ENCODE results near the gene KIAA1755. TPM values are rescaled to one million over a fixed set of nuclear protein-coding genes. Genes with fewer than 3 reads are reported as not detected.

Gene KIAA1755
- total RNA-seq, 2 donors from 2014 or later = 0.78 to 0.99 TPM

GRCh38 chr20:38164069-38164468, 96.5 kb downstream of the KIAA1755 start:
- intact Hi-C loops (cut with DNase I) = no loop called here
- WGBS, 2 donors = 87% methylated on average over 5 of the region's 5 CpGs; no CpG with 5 or more reads in 1 of the 2 donors
- Histone ChIP-seq H3K9me3 (no peaks in the 10 kb centered on the region), H3K36me3 (replicated peaks in 1 of 2; ENCODE audit: insufficient read depth in 1 of 2, low read depth in 2 of 2) (no peaks in the 10 kb centered on the region), H3K27me3 (no peaks in the 10 kb centered on the region), H3K4me3 (no peak overlapping the region), H3K4me1 (peaks cover 13% of the 10 kb centered on the region), H3K27ac (no peak overlapping the region)
- DNase-seq (no peak), ATAC-seq (no peak)
- TF ChIP-seq CTCF (IDR thresholded peaks at IDR 0.05) = no peak
- TF ChIP-seq POLR2A (IDR thresholded peaks at IDR 0.05) = no peak

GRCh38 chr20:38162878-38163875, 97.4 kb downstream of the KIAA1755 start:
- Histone ChIP-seq H3K4me3 (no peak overlapping the region), H3K27ac (no peak overlapping the region), H3K9me3 (no peaks in the 10 kb centered on the region), H3K27me3 (no peaks in the 10 kb centered on the region), H3K4me1 (peaks cover 13% of the 10 kb centered on the region), H3K36me3 (replicated peaks in 1 of 2; ENCODE audit: insufficient read depth in 1 of 2, low read depth in 2 of 2) (no peaks in the 10 kb centered on the region)
- 71 to 72% methylated on average over 14 to 15 of the region's 15 CpGs for WGBS, 2 donors
- no peak for ATAC-seq
- no peak for DNase-seq
- intact Hi-C loops (cut with DNase I) = no loop called here
- TF ChIP-seq CTCF (IDR thresholded peaks at IDR 0.05) (no peak), POLR2A (IDR thresholded peaks at IDR 0.05) (no peak)

- Histone ChIP-seq H3K4me3 (no peak overlapping the region), H3K9me3 (no peaks in the 10 kb centered on the region), H3K27me3 (no peaks in the 10 kb centered on the region), H3K27ac (no peak overlapping the region), H3K36me3 (replicated peaks in 1 of 2; ENCODE audit: insufficient read depth in 1 of 2, low read depth in 2 of 2) (no peaks in the 10 kb centered on the region), H3K4me1 (peaks cover 13% of the 10 kb centered on the region)
- DNase-seq = no peak
- TF ChIP-seq POLR2A (IDR thresholded peaks at IDR 0.05) (no peak), CTCF (IDR thresholded peaks at IDR 0.05) (no peak)
- WGBS, 2 donors = 43 to 44% methylated on average over 2 of the region's 2 CpGs
- ATAC-seq = no peak
- intact Hi-C loops (cut with DNase I) = no loop called here
Measured at GRCh38 chr20:38162149-38162548, 98.4 kb downstream of the KIAA1755 start.

GRCh38 chr20:38161412-38161774, 99.1 kb downstream of the KIAA1755 start:
- DNase-seq = no peak
- Histone ChIP-seq H3K9me3 (no peaks in the 10 kb centered on the region), H3K27me3 (no peaks in the 10 kb centered on the region), H3K27ac (no peak overlapping the region), H3K4me1 (peaks cover 13% of the 10 kb centered on the region), H3K4me3 (no peak overlapping the region), H3K36me3 (replicated peaks in 1 of 2; ENCODE audit: insufficient read depth in 1 of 2, low read depth in 2 of 2) (no peaks in the 10 kb centered on the region)
- 89 to 90% methylated on average over 12 to 14 of the region's 14 CpGs for WGBS, 2 donors
- ATAC-seq = no peak
- TF ChIP-seq CTCF (IDR thresholded peaks at IDR 0.05) = no peak
- no peak for TF ChIP-seq POLR2A (IDR thresholded peaks at IDR 0.05)
- intact Hi-C loops (cut with DNase I) = no loop called here

Other genes with a start within 250 kb of the KIAA1755 start
- gene TTI1, start 227.3 kb downstream of the KIAA1755 start, total RNA-seq = 10 to 100 TPM; 12.2 to 14.0 TPM
- 10 to 100 TPM in 1 of 2 donors, 1 to 10 TPM in 1; 8.8 to 12.5 TPM for gene RPRD1B, start 227.0 kb downstream of the KIAA1755 start, total RNA-seq
- 10 to 100 TPM; 17.1 to 27.5 TPM for gene TGM2, start 95.5 kb downstream of the KIAA1755 start, total RNA-seq
- not detected for gene BPI, start 43.4 kb upstream of the KIAA1755 start, total RNA-seq
- under 1 TPM in 1 of 2 donors, not detected in 1; 0.66 TPM for gene LBP, start 85.7 kb upstream of the KIAA1755 start, total RNA-seq
- 10 to 100 TPM; 18.2 to 42.5 TPM for gene SNHG17, start 174.6 kb upstream of the KIAA1755 start, total RNA-seq
- gene RALGAPB, start 212.1 kb upstream of the KIAA1755 start, total RNA-seq = 10 to 100 TPM; 23.1 to 24.4 TPM

Data from body of pancreas (tissue), 4 donors.